ENCODE results near the gene EYS. TPM values are rescaled to one million over a fixed set of nuclear protein-coding genes. Genes with fewer than 3 reads are reported as not detected.

The EYS gene
- total RNA-seq, 1 experiment from 2014 or later: not detected

GRCh38 chr6:63674635-63675034, 2032.4 kb downstream of the EYS start:
- Histone ChIP-seq H3K9me3 (replicated peaks) (no peaks in the 10 kb centered on the region), H3K4me3 (no peak overlapping the region), H3K36me3 (peaks cover 3% of the 10 kb centered on the region; the same call in 1 of the 2 replicates), H3K27ac (no peak overlapping the region), H3K4me1 (no peaks in the 10 kb centered on the region), H3K27me3 (no peaks in the 10 kb centered on the region)
- DNase-seq: no peak

GRCh38 chr6:63673692-63674091, 2033.3 kb downstream of the EYS start:
- Histone ChIP-seq H3K27me3 (no peaks in the 10 kb centered on the region), H3K9me3 (replicated peaks) (no peaks in the 10 kb centered on the region), H3K4me3 (no peak overlapping the region), H3K36me3 (peaks cover 2% of the 10 kb centered on the region; the same call in 1 of the 2 replicates), H3K27ac (no peak overlapping the region), H3K4me1 (no peaks in the 10 kb centered on the region)
- no peak for DNase-seq

- Histone ChIP-seq H3K27ac (no peak overlapping the region), H3K4me3 (no peak overlapping the region), H3K4me1 (no peaks in the 10 kb centered on the region), H3K36me3 (peaks cover under 1% of the 10 kb centered on the region; the same call in 1 of the 2 replicates), H3K27me3 (no peaks in the 10 kb centered on the region), H3K9me3 (replicated peaks) (no peaks in the 10 kb centered on the region)
- DNase-seq: no peak
Measured at GRCh38 chr6:63672582-63673129, 2034.4 kb downstream of the EYS start.

- Histone ChIP-seq H3K9me3 (replicated peaks) (no peaks in the 10 kb centered on the region), H3K27me3 (no peaks in the 10 kb centered on the region), H3K27ac (no peak overlapping the region), H3K4me1 (no peaks in the 10 kb centered on the region), H3K36me3 (peaks cover 6% of the 10 kb centered on the region), H3K4me3 (no peak overlapping the region)
- DNase-seq: no peak
Measured at GRCh38 chr6:63671098-63671754, 2035.8 kb downstream of the EYS start.

Measured in SJCRH30 (cell line).